Measurements from ENCODE around the gene ZNFX1.

DNA sequence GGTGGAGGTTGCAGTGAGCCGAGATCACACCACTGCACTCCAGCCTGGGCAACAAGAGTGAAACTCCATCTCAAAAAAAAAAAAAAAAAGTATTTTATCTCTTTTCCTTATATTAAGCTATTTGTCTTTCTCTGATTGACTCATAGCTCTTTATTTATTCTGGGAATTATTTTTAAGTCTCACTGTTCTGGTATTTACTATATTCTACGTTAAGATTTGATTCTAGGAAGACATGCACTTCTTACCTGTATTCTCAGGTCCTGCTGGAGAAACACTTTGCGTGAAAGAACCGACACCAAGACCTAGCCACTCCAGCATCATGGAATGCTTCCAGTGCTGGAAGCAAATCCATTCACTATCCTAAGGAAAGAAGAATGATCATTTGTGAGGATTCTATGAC, 17.6 kb downstream of the ZNFX1 start:
- TF ChIP-seq, protein P1, sequence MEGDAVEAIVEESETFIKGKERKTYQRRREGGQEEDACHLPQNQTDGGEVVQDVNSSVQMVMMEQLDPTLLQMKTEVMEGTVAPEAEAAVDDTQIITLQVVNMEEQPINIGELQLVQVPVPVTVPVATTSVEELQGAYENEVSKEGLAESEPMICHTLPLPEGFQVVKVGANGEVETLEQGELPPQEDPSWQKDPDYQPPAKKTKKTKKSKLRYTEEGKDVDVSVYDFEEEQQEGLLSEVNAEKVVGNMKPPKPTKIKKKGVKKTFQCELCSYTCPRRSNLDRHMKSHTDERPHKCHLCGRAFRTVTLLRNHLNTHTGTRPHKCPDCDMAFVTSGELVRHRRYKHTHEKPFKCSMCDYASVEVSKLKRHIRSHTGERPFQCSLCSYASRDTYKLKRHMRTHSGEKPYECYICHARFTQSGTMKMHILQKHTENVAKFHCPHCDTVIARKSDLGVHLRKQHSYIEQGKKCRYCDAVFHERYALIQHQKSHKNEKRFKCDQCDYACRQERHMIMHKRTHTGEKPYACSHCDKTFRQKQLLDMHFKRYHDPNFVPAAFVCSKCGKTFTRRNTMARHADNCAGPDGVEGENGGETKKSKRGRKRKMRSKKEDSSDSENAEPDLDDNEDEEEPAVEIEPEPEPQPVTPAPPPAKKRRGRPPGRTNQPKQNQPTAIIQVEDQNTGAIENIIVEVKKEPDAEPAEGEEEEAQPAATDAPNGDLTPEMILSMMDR (IDR thresholded peaks at IDR 0.05; ENCODE audit: insufficient read depth, low read depth, low read length): no peak
- no peak for TF ChIP-seq EZH2 (IDR thresholded peaks at IDR 0.05; ENCODE audit: insufficient read depth, low read length)

Measured in astrocyte (in vitro differentiated cells and primary cell).